GM19467 (cell line): ENCODE data around the gene DNASE1L3.

Source experiments
- ATAC-seq: cut with Tn5 transposase; IDR thresholded peaks from one replicate; pipeline ENCODE4 v1.9.1; 2021; ENCODE audit warnings: mild to moderate bottlenecking, moderate library complexity; ENCODE audit not compliant: unreplicated experiment

The DNASE1L3 gene

DNA sequence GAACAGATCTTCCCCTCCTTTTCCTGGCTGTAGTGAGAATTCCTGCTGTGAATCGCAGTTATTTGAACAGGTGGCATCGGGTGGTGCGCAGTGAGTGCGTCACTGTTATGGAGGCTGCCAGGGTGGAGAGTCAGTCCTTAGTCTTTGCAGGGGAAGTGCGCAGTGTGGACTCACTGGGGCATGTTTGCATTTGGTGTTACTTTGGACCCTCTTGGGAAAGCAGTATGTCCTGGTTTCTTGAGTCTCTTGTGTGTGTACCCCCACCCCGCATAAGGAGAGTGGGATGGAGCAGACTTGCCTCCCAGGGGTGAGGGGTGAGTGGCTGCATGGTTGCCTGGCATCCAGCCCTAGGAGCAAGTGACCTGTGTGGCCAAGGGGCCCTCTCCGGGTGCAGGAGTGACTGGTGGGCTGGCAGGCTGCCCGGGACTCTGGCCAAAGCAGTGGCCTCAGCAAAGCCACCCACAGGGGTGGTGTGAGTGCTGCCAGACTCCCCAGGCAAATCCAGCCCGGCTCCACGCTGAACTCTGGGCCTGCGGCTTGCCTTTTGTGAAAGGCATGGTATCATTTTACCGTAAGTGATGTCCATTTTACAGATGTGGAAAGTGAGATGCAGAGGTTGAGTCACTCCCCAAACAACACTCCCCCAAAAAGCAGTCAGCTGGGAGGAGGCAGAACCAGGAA, 46.4 kb downstream of the DNASE1L3 start:
- ATAC-seq: no peak

DNA sequence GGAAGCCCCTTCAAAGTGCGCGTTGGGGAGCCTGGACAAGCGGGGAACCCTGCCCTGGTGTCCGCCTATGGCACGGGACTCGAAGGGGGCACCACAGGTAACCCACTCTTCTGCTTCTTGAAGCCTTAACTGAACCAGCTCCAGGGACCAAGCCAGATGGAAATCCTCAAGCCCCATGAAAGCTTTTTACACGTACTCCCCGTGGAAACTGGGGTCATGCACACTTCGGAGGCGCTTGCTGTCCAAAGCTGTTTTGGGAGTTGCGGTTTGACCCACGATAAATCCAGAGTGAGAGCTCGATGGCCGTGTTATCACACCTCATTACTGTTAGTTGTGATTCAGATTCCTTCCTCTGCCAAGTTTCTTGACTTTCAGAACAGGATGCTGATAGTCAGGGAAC, 47.5 kb downstream of the DNASE1L3 start:
- ATAC-seq: no peak

DNA sequence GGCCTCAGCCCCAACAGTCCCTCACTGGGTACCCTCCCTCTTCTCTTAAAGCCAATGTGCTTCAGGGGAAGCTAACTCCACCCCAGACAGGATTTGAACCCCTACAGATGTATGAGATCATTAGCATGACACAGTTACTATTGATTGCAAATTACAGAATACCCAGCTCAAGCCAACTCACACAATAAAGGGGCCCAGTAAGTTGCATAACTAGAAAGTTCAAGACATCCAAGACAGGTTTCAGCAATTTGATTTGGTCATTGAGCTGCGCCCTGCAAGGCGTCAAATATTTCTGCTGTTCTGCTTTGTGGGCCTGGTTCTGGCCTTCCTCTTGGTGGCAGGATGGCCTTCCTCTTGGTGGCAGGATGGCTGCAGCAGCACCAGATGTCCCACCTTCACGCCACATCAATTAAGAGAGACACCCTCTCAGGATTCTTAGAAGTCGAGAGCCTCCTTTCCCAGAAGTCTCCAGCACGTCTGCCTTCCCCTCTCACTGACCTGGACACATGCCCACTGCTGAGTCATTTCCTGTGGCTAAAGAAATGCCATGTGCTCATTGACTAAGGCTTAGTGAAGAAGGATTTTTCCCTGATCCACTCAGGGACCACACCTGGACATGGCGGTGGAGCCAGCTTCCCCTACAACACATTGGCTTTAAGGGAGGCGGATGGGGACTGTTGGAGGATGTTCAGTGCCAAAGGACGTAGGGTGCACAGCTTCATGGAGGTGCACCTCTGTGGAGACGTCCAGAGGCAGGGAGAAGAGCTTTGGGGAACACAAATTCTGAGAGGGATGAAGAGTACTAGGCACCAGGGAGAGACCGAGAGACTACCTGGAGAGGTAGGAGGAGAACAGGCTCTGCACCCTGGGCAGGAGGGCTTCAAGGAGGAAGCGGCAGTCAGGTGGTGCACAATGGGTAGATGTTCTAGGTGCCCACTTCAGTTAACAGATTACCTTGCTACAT, 49.1 kb downstream of the DNASE1L3 start:
- ATAC-seq: no peak

DNA sequence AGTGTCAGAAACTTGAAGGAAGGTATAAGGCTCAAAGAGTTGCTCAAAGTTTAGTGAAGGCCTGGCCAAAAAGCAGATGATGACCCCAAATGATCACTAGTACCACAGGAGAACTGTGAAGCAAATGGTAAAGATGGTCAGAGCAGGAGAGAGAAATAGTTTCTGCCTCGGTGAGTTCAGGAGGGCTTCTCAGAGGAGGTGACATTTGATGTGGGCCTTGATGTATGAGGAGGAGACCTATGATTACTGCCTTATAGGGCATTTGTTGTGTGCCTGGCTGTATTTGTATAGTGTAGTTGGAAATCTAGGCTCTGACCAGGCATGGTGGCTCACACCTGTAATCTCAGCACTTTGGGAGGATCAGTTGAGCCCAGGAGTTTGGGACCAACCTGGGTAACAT, 50.4 kb downstream of the DNASE1L3 start:
- ATAC-seq: no peak

DNA sequence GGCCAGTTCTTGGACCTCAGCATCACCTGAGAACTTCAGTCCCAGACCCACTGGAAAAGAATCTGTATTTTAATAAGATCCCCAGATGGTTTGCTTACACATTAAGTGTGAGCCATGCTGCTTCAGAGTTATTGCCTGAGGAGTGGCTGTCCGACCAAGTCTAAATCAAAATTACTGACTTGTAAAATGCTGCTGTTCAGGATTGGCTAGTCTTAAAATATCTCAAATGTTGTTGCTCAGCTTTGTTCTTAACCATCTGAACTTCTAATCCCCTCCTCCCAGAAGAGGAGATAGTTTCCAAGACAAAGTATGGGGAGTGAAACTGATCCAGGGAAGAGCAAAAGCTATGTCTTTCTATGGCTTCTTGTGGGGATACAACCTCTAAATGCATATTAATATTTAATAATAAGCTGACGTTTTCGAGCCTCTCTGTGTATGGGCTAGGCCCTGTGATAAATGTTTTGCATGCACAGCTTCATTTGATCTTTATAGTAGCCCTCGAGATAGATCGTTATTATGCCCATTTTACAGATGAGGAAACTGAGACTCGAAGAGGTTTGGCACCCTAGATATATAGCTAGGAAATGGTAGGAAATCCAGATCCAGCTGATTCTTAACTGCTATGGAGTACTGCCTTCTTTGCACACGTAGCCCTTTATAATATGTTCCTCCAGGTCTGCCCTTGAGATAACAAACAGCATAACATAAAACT, 52.2 kb downstream of the DNASE1L3 start:
- no peak for ATAC-seq

DNA sequence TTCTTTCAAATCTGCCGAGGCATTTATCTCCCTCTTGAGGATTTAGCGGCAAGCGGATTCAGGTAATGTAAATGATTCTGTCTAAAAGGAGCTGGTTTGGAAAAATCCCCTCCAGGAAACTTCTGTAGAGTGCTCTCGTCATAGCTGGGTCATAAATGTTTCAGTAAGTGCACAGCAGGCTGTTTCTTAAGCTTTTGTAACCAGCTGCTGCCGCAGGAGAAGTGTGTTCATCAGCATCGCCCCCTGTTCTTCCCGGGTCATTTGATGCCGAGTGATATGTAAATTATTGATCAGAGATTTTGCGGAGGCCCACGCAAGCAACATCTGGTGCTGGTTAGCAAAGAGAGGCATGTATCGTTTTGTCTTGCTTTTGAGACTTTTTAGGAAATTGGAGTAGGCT, 53.1 kb downstream of the DNASE1L3 start:
- ATAC-seq: no peak

DNA sequence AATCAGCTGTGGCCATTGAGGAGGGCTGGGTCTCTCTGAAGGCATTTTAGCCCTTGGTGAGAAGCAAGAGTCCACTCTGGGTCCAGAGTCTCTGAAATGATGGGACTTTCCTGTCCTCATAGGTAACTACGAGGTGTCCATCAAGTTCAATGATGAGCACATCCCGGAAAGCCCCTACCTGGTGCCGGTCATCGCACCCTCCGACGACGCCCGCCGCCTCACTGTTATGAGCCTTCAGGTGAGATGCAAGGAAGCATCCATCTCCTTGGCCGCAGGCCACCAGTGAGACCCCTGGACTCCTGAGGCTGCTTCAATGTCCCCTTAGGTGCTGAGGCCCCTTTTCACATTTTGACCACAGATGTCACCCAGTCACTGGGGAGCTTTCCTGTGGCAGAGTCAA, 54.9 kb downstream of the DNASE1L3 start:
- ATAC-seq: no peak

DNA sequence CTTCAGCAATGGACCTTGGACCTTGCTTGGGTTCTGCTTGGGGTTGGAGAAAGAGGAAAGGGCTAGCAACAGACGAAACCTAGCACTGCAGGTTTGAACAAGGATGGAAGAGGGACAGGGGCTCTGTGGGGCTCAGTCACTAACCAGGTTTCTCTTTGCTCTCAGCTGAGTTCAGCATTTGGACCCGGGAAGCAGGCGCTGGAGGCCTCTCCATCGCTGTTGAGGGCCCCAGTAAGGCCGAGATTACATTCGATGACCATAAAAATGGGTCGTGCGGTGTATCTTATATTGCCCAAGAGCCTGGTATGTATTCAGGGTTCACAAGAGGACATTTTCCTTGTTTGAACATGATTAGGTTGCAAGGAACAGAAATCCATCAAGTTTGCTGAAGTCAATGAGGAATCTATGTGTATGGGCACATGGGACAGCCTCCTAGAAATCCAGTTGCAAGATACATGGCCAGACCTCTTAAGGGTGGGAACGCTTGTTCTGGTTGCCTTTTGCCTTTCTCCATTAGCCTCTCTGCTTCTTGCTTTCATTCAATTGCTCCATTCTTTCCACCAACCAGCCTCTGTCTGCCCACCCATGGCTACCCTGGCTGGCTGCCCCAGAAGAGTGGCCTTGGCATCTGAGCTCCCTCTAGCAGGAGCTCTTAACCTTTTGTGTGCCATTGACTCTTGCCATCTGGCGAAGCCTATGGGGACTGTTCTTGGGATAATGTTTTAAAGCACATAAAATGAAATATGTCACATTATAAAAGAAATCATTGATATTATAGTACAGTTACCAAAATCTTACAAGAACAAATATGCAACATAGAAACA, 55.9 kb downstream of the DNASE1L3 start:
- no peak for ATAC-seq

DNA sequence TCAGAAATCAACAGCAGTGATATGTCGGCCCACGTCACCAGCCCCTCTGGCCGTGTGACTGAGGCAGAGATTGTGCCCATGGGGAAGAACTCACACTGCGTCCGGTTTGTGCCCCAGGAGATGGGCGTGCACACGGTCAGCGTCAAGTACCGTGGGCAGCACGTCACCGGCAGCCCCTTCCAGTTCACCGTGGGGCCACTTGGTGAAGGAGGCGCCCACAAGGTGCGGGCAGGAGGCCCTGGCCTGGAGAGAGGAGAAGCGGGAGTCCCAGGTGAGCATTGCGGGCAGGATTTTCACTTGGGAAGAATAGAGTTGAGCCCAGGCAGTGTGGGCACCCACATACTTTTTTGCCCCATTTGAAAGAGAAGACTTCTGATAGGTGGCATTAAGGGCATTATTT, 57.4 kb downstream of the DNASE1L3 start:
- no peak for ATAC-seq

DNA sequence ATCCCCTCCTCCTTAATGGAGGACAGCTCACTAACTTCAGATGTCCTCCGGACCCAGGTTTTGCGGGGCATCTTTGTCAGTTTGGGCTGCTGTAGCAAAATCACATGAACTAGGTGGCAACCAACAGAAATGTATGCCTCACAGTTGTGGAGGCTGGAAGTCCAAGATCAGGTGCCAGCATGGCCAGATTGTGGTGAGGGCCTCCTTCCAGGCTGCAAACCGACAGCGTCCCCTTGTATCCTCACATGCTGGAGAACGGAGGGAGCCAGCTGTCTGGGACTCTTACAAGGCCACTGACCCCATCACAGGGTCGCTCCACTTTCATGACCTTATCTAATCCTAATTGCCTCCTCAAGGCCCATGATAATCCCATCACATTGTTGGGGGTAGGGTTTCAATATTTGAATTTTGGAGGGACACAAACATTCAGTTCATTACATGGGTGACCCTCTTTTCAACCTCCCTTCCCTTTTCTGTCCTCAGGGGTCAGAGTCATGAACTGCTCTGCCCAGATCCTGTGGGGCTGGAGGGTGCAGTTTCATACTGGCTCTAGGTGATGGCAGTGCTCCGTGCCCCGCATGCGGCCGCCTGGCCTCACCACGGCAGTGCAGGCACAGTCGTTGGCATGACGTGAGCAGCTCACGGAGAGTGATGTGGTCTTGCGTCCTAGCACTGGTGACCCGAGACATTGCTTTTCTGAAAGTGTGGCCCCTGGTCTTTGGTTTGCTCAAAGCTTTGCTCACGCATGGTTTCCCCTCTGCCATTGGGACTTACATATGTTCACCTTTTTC, 58.4 kb downstream of the DNASE1L3 start:
- no peak for ATAC-seq

DNA sequence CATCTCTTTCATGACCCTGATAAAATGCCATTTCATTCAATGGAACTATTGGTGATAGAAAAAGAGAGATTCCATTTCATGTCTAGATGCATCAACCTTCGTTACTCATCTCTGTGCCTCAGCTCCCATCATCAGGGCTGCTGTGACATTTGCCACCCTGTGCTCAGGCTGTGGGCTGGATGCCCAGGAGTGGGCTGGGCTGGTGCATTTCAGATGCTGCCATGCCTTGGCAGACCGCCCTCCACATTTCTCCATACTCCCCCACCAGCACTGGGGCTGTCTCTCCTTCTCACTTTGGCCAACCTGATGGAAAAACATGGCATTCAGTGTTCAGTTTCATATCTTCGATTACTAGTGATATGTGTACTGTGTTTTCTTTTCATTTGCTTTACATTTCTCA, 59.1 kb downstream of the DNASE1L3 start:
- no peak for ATAC-seq

DNA sequence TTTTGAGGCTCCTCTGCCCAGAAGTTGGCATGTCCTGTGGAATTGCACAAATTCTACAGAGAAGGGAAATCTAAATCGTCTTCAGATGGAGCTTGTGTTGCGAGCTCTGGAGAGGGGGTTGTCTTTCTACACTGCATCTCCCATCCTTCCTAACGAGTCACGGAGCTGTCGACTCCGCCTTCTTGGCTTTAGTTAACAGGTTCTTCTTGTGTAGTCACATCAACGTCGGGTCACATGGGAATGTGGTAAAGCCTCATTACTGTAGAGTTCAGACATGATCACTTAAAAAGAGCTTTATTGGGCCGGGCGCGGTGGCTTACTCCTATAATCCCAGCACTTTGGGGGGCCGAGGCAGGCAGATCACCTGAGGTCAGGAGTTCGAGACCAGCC, 60.0 kb downstream of the DNASE1L3 start:
- ATAC-seq: no peak

DNA sequence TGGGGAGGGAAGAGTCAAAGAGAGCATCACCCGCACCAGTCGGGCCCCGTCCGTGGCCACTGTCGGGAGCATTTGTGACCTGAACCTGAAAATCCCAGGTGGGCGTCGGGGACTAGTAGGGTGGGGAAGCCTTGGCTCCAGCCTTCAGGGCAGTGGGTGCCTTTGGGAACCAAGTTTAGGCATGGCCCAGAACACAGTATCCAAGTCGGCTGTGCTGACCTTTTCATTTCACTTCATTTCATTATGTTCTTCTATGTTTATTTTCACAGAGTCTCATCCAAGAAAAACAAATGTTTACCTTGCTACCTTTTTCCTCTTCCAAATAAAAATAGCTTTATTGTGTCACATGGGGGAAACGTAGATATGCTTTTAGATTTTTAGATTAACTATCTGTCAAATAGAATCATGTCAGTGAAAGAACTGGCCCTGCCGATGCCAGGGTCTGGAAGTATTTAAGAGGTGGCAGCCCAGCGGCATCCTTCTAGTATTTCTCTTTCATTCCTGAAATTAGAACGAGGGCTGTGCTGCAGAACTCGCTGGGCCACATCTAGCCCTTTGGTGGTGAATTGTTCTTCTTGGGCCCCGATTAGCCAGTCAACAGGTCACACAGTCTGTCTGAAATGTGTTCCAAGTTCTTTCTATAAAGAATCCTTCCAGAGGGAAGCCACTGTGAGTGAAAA, 60.5 kb downstream of the DNASE1L3 start:
- ATAC-seq: no peak

DNA sequence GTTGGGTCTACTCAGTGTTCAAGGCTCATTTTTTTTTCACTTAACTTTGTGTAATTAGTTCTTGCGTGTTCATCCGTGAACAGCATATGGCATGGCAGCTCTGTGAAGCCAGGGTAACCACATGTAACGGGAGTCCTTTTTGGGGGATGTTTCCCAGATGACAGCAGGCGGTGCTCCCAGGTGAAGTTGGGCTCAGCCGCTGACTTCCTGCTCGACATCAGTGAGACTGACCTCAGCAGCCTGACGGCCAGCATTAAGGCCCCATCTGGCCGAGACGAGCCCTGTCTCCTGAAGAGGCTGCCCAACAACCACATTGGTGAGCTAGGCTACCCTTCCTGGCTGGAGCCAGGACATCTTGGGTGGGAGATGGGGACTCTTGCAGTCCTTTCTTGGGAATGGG, 62.7 kb downstream of the DNASE1L3 start:
- ATAC-seq: no peak

DNA sequence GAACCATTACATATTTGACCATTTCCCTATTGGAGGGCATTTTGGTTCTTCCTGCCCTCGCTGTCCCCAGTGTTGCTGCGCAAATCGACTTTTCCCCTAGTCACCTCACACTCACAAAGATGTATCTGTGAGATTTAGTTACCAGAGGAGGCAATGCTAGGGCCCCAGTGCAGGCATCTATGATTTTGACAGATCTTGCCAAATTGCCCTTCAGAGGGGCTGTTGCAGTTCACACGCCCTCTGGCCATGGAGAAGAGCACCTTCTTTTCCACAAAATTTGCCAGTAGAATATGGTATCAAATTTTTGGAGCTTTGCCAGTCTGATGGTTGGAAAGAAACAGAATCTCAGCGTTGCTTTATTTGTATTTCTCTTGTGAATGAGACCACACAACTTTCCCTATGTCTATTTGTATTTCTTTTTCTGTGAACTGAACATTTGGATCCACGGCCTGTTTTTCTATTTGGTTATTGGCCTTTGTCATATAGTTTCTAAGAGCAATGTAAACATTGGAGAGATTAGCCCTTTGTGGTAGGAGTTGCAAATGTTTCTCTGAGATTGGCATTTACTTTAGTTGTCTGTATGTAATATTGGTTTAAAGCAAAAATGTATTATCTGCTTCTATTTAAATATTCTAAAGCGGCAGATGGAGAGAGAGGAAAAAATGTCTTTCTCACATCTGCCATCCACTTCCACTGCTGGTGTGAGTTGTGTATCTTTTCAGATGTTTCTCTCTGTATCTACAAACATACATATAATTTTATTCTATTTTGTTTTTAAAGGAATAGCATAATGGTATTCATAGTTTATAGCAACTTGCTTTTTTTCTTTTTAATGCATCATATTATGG, 66.1 kb downstream of the DNASE1L3 start:
- ATAC-seq: no peak

DNA sequence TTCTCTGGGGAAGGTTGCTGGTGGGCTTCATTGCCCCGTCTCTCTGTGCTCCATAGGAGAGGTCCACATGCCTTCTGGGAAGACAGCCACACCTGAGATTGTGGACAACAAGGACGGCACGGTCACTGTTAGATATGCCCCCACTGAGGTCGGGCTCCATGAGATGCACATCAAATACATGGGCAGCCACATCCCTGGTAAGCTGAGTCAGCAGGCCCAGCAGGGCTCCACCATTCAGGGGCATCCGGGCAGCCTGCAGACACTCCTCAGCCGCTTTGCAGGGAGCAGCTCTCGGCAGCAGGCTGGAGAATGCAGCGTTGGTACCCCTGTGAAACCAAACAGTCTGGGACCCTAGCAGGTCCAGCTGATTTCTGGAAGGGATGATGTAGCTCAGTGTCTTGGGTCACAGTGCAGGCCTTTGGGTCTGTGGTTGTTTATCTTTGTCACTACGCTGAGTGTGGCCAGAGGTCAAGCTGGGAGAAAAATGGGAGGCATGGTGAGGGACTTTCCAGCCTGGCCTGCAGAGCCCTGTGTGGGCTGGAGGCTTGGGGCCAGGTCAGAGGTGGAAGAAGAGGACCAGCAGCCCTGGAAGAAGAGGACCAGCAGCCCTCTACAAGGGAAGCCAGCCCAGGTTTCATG, 67.2 kb downstream of the DNASE1L3 start:
- ATAC-seq: no peak
